GM12878 (cell line): ENCODE results near the gene KCNMB4. TPM values are rescaled to one million over a fixed set of nuclear protein-coding genes. Genes with fewer than 3 reads are reported as not detected.

Experiments
- ATAC-seq: fragments of 200-7000 bp; cut with Tn5 transposase; 3 replicates; pipeline ENCODE4 v1.9.1; 2020; ENCODE audit warnings: mild to moderate bottlenecking, moderate library complexity
- BruUV-seq: library from RNA; stranded (reverse); fragments of 400-500 nt; replicated peaks from 2 replicates; lab custom pipeline; 2021; lab: Mats Ljungman, UMichigan
- CTCF ChIA-PET: fragments of 300-600 bp; sonication (Branson Sonifier 250); formaldehyde crosslinking; extraction: SDS; loops from one replicate; lab custom pipeline; 2021; ENCODE audit warnings: inconsistent platforms; lab: Yijun Ruan, JAX
- POLR2A ChIA-PET: fragments of 350-600 bp; formaldehyde crosslinking; extraction: SDS; loops from one replicate; lab custom pipeline; 2021; ENCODE audit warnings: inconsistent platforms; lab: Charles Lee
- RAD21 ChIA-PET: fragments of 300-600 bp; sonication (Branson Sonifier 250); formaldehyde crosslinking; loops from one replicate; lab custom pipeline; 2023; ENCODE audit warnings: antibody characterized with exemption; ENCODE audit not compliant: unreplicated experiment; lab: Charles Lee
- SMC1A ChIA-PET: fragments of 300-600 bp; sonication (Branson Sonifier 250); formaldehyde crosslinking; loops from one replicate; lab custom pipeline; 2023; ENCODE audit not compliant: unreplicated experiment, uncharacterized antibody; lab: Charles Lee
- DNase-seq: peaks from one replicate; pipeline ENCODE4 v3.0.0-alpha.2; 2011; ENCODE audit warnings: low read depth, low spot score
- FAIRE-seq: peaks from 3 replicates; lab custom pipeline; 2011; peaks lifted over from hg19 to GRCh38; lab: Jason Lieb, UNC
- H2AFZ ChIP-seq: 2 replicates; pipeline ENCODE4 v1.6.0; 2011; ENCODE audit warnings: low read depth, low read length, control low read depth; ENCODE audit not compliant: control insufficient read depth
- H3K27ac ChIP-seq: 2 replicates; pipeline ENCODE4 v1.5.1; 2011; ENCODE audit warnings: control low read depth; ENCODE audit not compliant: control insufficient read depth, insufficient read depth
- H3K27me3 ChIP-seq, 2 experiments: replicated peaks in 1 of 2; 2 replicates each; pipeline versions ENCODE4 v1.6.0 to v1.6.1; 2011; ENCODE audit warnings: low read length in 1 of 2; ENCODE audit not compliant: control insufficient read depth in 2 of 2, insufficient read depth in 2 of 2
- H3K36me3 ChIP-seq, 2 experiments: 2 replicates each; pipeline ENCODE4 v1.5.1; 2011; ENCODE audit warnings: low read length in 1 of 2; ENCODE audit not compliant: control insufficient read depth in 2 of 2, insufficient read depth in 2 of 2
- H3K4me1 ChIP-seq: 2 replicates; pipeline ENCODE4 v1.6.1; 2011; ENCODE audit warnings: mild to moderate bottlenecking, low read length, moderate library complexity, mixed read lengths; ENCODE audit not compliant: control insufficient read depth, insufficient read depth
- H3K4me2 ChIP-seq: 2 replicates; pipeline ENCODE4 v1.6.0; 2011; ENCODE audit warnings: control low read depth; ENCODE audit not compliant: control insufficient read depth, insufficient read depth
- H3K4me3 ChIP-seq: fragments of 200-600 bp; sonication (generic); 2 replicates; pipeline ENCODE4 v1.5.1; 2016
- H3K79me2 ChIP-seq: 2 replicates; pipeline ENCODE4 v1.6.0; 2011; ENCODE audit warnings: low read length; ENCODE audit not compliant: control insufficient read depth, insufficient read depth
- H3K9ac ChIP-seq: 2 replicates; pipeline ENCODE4 v1.8.0; 2011; ENCODE audit warnings: low read length, control low read depth, mixed read lengths; ENCODE audit not compliant: control insufficient read depth, insufficient read depth
- H3K9me3 ChIP-seq: replicated peaks from 3 replicates; pipeline ENCODE4 v1.5.1; 2011; ENCODE audit warnings: mild to moderate bottlenecking, low read length; ENCODE audit not compliant: control insufficient read depth, insufficient read depth
- H4K20me1 ChIP-seq: 2 replicates; pipeline ENCODE4 v1.6.0; 2011; ENCODE audit not compliant: control insufficient read depth, insufficient read depth
- ATF7 ChIP-seq: fragments of 450-650 bp; IDR thresholded peaks from 2 replicates; pipeline ENCODE4 v1.6.1; 2016; ENCODE audit warnings: low read depth, mild to moderate bottlenecking
- EGR1 ChIP-seq, 2 experiments: IDR thresholded peaks; 1 replicate in 1 of 2; 2 replicates in 1 of 2; pipeline ENCODE4 v1.6.1; 2011 to 2012; ENCODE audit warnings: low read depth in 2 of 2, low read length in 2 of 2, borderline replicate concordance in 1 of 2, mild to moderate bottlenecking in 1 of 2, moderate library complexity in 1 of 2
- FOXM1 ChIP-seq: IDR thresholded peaks from 2 replicates; pipeline ENCODE4 v1.6.1; 2012; ENCODE audit warnings: low read depth, mild to moderate bottlenecking, inconsistent platforms, low read length, moderate library complexity
- JUND ChIP-seq: IDR thresholded peaks from 2 replicates; pipeline ENCODE4 v1.6.1; 2012; ENCODE audit warnings: low read depth, mild to moderate bottlenecking, low read length, improper control_type of control experiment, moderate library complexity
- NFYB ChIP-seq: IDR thresholded peaks from 2 replicates; pipeline ENCODE4 v1.6.1; 2011; ENCODE audit warnings: low read depth, mild to moderate bottlenecking, low read length, improper control_type of control experiment, moderate library complexity; ENCODE audit not compliant: insufficient read depth
- PAX8 ChIP-seq: fragments of 450-650 bp; IDR thresholded peaks from 2 replicates; pipeline ENCODE4 v1.6.1; 2017; ENCODE audit warnings: mild to moderate bottlenecking, moderate library complexity
- RAD21 ChIP-seq: IDR thresholded peaks from 2 replicates; pipeline ENCODE4 v1.6.1; 2011; ENCODE audit warnings: mild to moderate bottlenecking, low read depth, low read length, moderate library complexity; ENCODE audit not compliant: insufficient read depth
- RELB ChIP-seq: fragments of 450-650 bp; IDR thresholded peaks from 2 replicates; pipeline ENCODE4 v1.6.1; 2017; ENCODE audit warnings: low read depth, mild to moderate bottlenecking, moderate library complexity
- SIN3A ChIP-seq: IDR thresholded peaks from 2 replicates; pipeline ENCODE4 v1.6.1; 2012; ENCODE audit warnings: low read depth, low read length, improper control_type of control experiment
- TARDBP ChIP-seq: IDR thresholded peaks from 2 replicates; pipeline ENCODE4 v1.6.1; 2016; ENCODE audit warnings: borderline replicate concordance
- ZNF384 ChIP-seq: IDR thresholded peaks from 2 replicates; pipeline ENCODE4 v1.6.1; 2012; ENCODE audit warnings: low read depth, mild to moderate bottlenecking, low read length, improper control_type of control experiment, borderline replicate concordance
- WGBS: methylation state at CpG from one replicate; pipeline ENCODE4 v1.1.6; 2016; ENCODE audit warnings: low lambda C conversion rate; ENCODE audit not compliant: insufficient replicate concordance, insufficient coverage; ENCODE audit errors: missing lambda C conversion rate; 5-methylcytosine and 5-hydroxymethylcytosine counted together
- in situ Hi-C: fragments of 300-500 bp; cut with MboI; formaldehyde crosslinking; loops from 9 replicates; pipeline ENCODE4 v1.14.3; 2018; ENCODE audit warnings: mixed read lengths
- intact Hi-C: fragments of 100-400 bp; cut with micrococcal nuclease; formaldehyde crosslinking; loops from one replicate; pipeline ENCODE4 v1.14.2; 2022; ENCODE audit not compliant: unreplicated experiment
- polyA plus RNA-seq, 11 experiments: library from polyadenylated mRNA; depleted of rRNA in 4 of 11; unstranded in 6 of 11; stranded (reverse) in 5 of 11; fragments of >200 nt; fragmentation: Nextera tagmentation in 4 of 11; fragmentation: Illumina TruSeq in 1 of 11; extraction: Ambion mirVana in 4 of 11; extraction: Trizol in 1 of 11; gene quantifications; 1 replicate in 1 of 11; 2 replicates in 10 of 11; pipeline versions ENCODE4 v1.2.1 to v1.2.3, GENCODE V29; 2011 to 2016; ENCODE audit warnings: inconsistent platforms in 2 of 11, missing spikeins in 2 of 11, low read depth in 1 of 11
- total RNA-seq, 4 experiments: library from RNA; depleted of rRNA in 3 of 4; stranded (reverse); fragments of >200 nt in 3 of 4; fragmentation: Illumina TruSeq in 1 of 4; extraction: Trizol in 1 of 4; gene quantifications; 2 replicates each; pipeline versions ENCODE4 v1.2.1 to v1.2.3, GENCODE V29; 2013 to 2021
- TF ChIP-seq, protein P1 (sequence below): fragments of 450-650 bp; IDR thresholded peaks from 2 replicates; pipeline ENCODE4 v1.6.1; 2017; ENCODE audit warnings: mild to moderate bottlenecking, moderate library complexity

Gene KCNMB4
- total and polyA plus RNA-seq, 10 of the 15 experiments (the other 5 are each of a cell fraction or from before 2014, with no cell fraction given), result 0.06 to 0.37 (median 0.16) TPM; not detected in 2

DNA sequence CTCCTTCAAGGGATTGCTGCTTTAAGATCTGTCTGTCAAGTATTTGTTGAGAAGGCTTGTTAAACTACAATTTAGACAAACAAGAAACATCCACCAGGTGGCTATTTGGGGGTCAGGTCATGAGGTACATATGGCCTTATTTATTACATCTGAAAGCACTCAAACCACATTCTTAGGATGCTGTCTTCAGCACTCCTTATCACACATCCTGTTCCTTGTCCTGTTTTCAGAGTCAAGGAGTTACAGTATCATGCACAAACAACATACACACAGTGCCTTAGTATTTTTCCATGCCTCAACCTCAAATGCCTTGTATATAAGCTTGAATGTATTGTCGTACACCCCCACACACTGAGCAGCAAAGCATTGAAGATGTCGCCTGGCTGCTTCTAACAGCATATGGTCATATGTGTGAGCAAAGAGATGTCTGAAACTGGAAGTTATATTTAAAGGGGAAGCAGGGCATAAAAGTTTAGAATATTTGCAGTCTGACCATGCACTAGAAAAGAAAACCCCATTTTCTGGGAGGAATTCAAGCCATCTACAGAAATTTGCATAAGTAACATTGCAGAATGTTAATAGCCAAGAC, 83.8 kb downstream of the KCNMB4 start:
- TF ChIP-seq SIN3A, result no peak
- TF ChIP-seq FOXM1, result no peak
- no peak for TF ChIP-seq NFYB
- TF ChIP-seq, all 136 proteins: peak for 0
- Histone ChIP-seq H3K36me3 (no peaks in the 10 kb centered on the region), H2AFZ (no peak overlapping the region), H3K9me3 (peaks cover 3% of the 10 kb centered on the region; the same call in 1 of the 3 replicates), H3K27me3 (no peaks in the 10 kb centered on the region), H3K4me1 (no peaks in the 10 kb centered on the region), H3K9ac (no peak overlapping the region), H4K20me1 (no peaks in the 10 kb centered on the region), H3K4me2 (no peak overlapping the region), H3K27ac (no peak overlapping the region), H3K79me2 (no peaks in the 10 kb centered on the region), H3K4me3 (no peak overlapping the region)
- RAD21 ChIA-PET, result no interaction called here
- CTCF ChIA-PET, result interaction anchor here (0.6 kb wide), 1 partner anchor 37 kb away, joined by 3 read pairs; no protein-coding TSS in a partner anchor
- in situ Hi-C loops, result no loop called here
- intact Hi-C loops, result no loop called here
- BruUV-seq, result no TSS peak
- no peak for DNase-seq
- ATAC-seq, result no peak
- no peak for FAIRE-seq
- SMC1A ChIA-PET, result no interaction called here
- POLR2A ChIA-PET, result no interaction called here
- WGBS, result 44% methylated on average over 2 of the region's 2 CpGs

GRCh38 chr12:70451528-70451927, 85.4 kb downstream of the KCNMB4 start:
- DNase-seq (no peak), ATAC-seq (no peak), FAIRE-seq (no peak)
- H3K27ac ChIP-seq, result no peak overlapping the region
- in situ Hi-C loops (no loop called here), intact Hi-C loops (no loop called here)
- POLR2A ChIA-PET, result no interaction called here
- WGBS, result 37% methylated on average over 1 of the region's 1 CpG
- H4K20me1 ChIP-seq, result no peaks in the 10 kb centered on the region
- H3K36me3 ChIP-seq, result no peaks in the 10 kb centered on the region
- no peaks in the 10 kb centered on the region for H3K4me1 ChIP-seq
- SMC1A ChIA-PET, result no interaction called here
- H2AFZ ChIP-seq, result no peak overlapping the region
- H3K9ac ChIP-seq, result no peak overlapping the region
- RAD21 ChIA-PET, result no interaction called here
- BruUV-seq, result no TSS peak
- peaks cover 3% of the 10 kb centered on the region; the same call in 1 of the 3 replicates for H3K9me3 ChIP-seq
- H3K27me3 ChIP-seq, result no peaks in the 10 kb centered on the region
- CTCF ChIA-PET, result no interaction called here
- H3K4me2 ChIP-seq, result no peak overlapping the region
- no peak overlapping the region for H3K4me3 ChIP-seq
- H3K79me2 ChIP-seq, result no peaks in the 10 kb centered on the region
- TF ChIP-seq TARDBP (no peak), ATF7 (no peak), EGR1 (IDR thresholded peaks at IDR 0.05; ENCODE audit: borderline replicate concordance in 1 of 2, low read depth in 2 of 2, low read length in 2 of 2) (no peak), JUND (no peak), RAD21 (no peak), PAX8 (no peak), ZNF384 (no peak), RELB (no peak)
- TF ChIP-seq, protein P1, sequence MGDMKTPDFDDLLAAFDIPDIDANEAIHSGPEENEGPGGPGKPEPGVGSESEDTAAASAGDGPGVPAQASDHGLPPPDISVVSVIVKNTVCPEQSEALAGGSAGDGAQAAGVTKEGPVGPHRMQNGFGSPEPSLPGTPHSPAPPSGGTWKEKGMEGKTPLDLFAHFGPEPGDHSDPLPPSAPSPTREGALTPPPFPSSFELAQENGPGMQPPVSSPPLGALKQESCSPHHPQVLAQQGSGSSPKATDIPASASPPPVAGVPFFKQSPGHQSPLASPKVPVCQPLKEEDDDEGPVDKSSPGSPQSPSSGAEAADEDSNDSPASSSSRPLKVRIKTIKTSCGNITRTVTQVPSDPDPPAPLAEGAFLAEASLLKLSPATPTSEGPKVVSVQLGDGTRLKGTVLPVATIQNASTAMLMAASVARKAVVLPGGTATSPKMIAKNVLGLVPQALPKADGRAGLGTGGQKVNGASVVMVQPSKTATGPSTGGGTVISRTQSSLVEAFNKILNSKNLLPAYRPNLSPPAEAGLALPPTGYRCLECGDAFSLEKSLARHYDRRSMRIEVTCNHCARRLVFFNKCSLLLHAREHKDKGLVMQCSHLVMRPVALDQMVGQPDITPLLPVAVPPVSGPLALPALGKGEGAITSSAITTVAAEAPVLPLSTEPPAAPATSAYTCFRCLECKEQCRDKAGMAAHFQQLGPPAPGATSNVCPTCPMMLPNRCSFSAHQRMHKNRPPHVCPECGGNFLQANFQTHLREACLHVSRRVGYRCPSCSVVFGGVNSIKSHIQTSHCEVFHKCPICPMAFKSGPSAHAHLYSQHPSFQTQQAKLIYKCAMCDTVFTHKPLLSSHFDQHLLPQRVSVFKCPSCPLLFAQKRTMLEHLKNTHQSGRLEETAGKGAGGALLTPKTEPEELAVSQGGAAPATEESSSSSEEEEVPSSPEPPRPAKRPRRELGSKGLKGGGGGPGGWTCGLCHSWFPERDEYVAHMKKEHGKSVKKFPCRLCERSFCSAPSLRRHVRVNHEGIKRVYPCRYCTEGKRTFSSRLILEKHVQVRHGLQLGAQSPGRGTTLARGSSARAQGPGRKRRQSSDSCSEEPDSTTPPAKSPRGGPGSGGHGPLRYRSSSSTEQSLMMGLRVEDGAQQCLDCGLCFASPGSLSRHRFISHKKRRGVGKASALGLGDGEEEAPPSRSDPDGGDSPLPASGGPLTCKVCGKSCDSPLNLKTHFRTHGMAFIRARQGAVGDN, result no peak
